Motor neuron (in vitro differentiated cells): Measurements from ENCODE around the gene C14orf132. TPM values are rescaled to one million over a fixed set of nuclear protein-coding genes. Genes with fewer than 3 reads are reported as not detected.

Experiments used
- ATAC-seq, 8 experiments: fragments of 200-7000 bp; cut with Tn5 transposase; replicated peaks in 6 of 8; 2 replicates each; pipeline ENCODE4 v1.8.0; 2021; ENCODE audit warnings: mild to moderate bottlenecking in 8 of 8, moderate library complexity in 8 of 8
- H3K27ac ChIP-seq, 2 donors: fragments of 250-450 bp; sonication (Bioruptor Pico); 2 replicates each; pipeline ENCODE4 v1.9.0; 2021; ENCODE audit warnings: antibody characterized with exemption in 2 of 2, mild to moderate bottlenecking in 2 of 2, moderate library complexity in 1 of 2
- H3K4me1 ChIP-seq, 2 donors: fragments of 250-450 bp; sonication (Bioruptor Pico); replicated peaks in 1 of 2; 2 replicates each; pipeline ENCODE4 v1.6.1; 2021; ENCODE audit warnings: antibody characterized with exemption in 2 of 2, mild to moderate bottlenecking in 2 of 2, moderate library complexity in 1 of 2
- H3K4me3 ChIP-seq, 5 donors: fragments of 250-450 bp; sonication (Bioruptor Pico); 2 replicates each; pipeline ENCODE4 v1.9.0; 2021; ENCODE audit warnings: antibody characterized with exemption in 5 of 5, mild to moderate bottlenecking in 5 of 5, moderate library complexity in 4 of 5
- WGBS, 10 experiments: fragments of 450-650 bp; shearing (Covaris generic); methylation state at CpG; one replicate each; pipeline ENCODE4 v1.0.0; 2022; 5-methylcytosine and 5-hydroxymethylcytosine counted together
- in situ Hi-C, 9 experiments: fragments of 400-800 bp; cut with MboI; loops; one replicate each; pipeline ENCODE4 v1.15.0; 2021; ENCODE audit warnings: low sequenced_read_pairs in 9 of 9, low pct_unique_long_range_greater_than_20kb in 2 of 9; ENCODE audit not compliant: unreplicated experiment in 9 of 9
- total RNA-seq, 8 experiments: library from RNA; unstranded; fragments of 300-600 nt; gene quantifications; 2 replicates each; pipeline versions ENCODE4 v1.2.3 to v1.2.4, GENCODE V29; 2022

C14orf132 gene
- total RNA-seq, 8 experiments from 2014 or later = 17.9 to 140 (median 66.8) TPM

DNA sequence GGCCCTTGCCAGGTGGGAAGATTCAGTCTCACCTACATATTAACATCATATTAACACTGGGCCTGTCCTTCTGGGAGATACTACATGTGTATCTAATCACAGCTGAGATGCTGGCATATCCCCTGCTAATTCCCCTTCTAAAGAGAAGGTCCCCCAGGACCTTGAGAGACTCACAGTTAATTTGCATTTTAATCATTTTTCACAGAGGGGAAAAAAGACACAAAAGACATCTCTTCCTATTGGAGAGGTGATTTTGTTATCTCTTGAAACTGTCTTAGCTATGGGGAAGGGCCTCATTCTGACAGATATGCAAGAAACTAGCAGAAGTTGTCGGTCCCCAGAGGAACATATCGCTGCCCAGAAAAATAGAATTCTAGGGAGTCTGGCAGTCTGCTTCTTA lies 7.5 kb downstream of the C14orf132 start:
- H3K4me3 ChIP-seq = no peak overlapping the region
- ATAC-seq = no peak
- H3K4me1 ChIP-seq = peaks cover 0 to 3% of the 10 kb centered on the region in 2 donors
- 80 to 100% (median 93%) methylated on average over 1 to 2 of the region's 2 CpGs; no CpG with 5 or more reads in 2 of the 10 experiments for WGBS, 10 experiments
- H3K27ac ChIP-seq = no peak overlapping the region
- in situ Hi-C loops = no loop called here

DNA sequence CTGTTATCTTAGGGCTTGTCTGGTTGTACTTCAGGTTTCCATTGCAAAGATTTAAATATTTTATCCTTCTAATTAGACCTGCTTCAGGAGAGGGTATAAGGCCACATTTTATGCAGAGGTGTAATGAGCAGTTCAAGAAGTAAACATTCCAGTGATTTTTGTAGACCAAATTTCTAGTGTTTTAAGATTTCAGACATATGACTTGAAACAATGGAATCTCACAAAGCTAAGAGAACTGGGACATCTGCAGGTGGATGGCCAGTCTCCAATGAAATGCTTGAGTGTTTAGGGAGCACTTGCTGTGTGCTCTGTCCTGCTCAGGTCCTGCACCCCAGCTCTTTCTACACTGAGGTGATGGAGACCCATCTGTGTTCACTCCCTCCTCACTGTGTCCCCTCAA lies 7.9 kb downstream of the C14orf132 start:
- Histone ChIP-seq H3K27ac (no peak overlapping the region), H3K4me3 (no peak overlapping the region), H3K4me1 (peaks cover 0 to 6% of the 10 kb centered on the region in 2 donors)
- no peak for ATAC-seq
- in situ Hi-C loops = no loop called here

DNA sequence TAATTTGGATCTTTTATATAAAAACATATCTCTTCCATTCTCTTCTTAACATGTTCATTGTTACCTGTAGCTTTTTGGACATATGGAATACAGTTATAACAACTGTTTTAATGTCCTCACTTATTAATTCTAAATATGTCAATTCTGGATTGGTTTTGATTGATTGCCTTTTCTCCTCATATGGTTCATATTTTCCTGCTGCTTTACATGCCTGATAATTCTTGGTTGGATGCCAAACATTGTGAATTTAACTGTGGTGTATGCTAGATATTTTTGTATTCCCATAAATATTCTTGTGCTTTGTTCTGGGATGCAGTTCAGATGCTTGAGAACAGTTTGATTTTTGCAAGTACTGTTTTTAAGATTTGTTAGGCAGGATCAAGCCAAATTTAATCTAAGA lies 10.8 kb downstream of the C14orf132 start:
- ATAC-seq = no peak
- Histone ChIP-seq H3K27ac (no peak overlapping the region), H3K4me3 (no peak overlapping the region), H3K4me1 (peaks cover 23 to 28% of the 10 kb centered on the region in 2 donors)
- in situ Hi-C loops = no loop called here

- peak in 1 of 8 experiments; percentile 50 for ATAC-seq
- peaks cover 29 to 34% of the 10 kb centered on the region in 2 donors for H3K4me1 ChIP-seq
- in situ Hi-C loops = no loop called here
- no peak overlapping the region for H3K4me3 ChIP-seq
- 40 to 100% (median 87%) methylated on average over 2 to 4 of the region's 4 CpGs; no CpG with 5 or more reads in 2 of the 10 experiments for WGBS, 10 experiments
- no peak overlapping the region for H3K27ac ChIP-seq
Observed at GRCh38 chr14:96050482-96050881, 11.3 kb downstream of the C14orf132 start.

DNA sequence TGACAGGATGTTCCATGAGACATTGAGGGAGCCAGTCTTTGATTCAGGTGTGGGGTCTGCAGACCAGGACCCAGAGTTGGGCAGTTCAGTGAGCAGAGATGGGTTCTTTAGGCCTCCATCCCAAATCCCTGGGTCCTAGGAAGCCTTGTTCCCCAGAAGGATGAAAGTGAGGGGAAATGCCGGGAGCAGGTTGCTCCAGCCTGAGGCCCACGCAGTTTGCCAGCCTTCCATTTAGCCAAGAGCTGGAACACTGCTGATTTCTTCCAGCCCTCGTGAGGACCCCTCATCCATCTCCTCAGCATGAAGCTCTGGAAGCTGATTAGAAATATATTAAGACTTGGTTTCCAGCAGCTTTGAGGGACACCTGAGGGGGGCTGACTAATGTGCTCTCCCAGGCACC lies 12.1 kb downstream of the C14orf132 start:
- peaks cover 36 to 39% of the 10 kb centered on the region in 2 donors for H3K4me1 ChIP-seq
- whole genome bisulfite sequencing, 10 experiments = 0 to 100% (median 91%) methylated on average over 1 to 2 of the region's 3 CpGs; no CpG with 5 or more reads in 6 of the 10 experiments
- H3K27ac ChIP-seq = peak overlapping the region in 1 of 2 donors; percentile 15
- H3K4me3 ChIP-seq = no peak overlapping the region
- in situ Hi-C loops = no loop called here
- ATAC-seq = no peak

DNA sequence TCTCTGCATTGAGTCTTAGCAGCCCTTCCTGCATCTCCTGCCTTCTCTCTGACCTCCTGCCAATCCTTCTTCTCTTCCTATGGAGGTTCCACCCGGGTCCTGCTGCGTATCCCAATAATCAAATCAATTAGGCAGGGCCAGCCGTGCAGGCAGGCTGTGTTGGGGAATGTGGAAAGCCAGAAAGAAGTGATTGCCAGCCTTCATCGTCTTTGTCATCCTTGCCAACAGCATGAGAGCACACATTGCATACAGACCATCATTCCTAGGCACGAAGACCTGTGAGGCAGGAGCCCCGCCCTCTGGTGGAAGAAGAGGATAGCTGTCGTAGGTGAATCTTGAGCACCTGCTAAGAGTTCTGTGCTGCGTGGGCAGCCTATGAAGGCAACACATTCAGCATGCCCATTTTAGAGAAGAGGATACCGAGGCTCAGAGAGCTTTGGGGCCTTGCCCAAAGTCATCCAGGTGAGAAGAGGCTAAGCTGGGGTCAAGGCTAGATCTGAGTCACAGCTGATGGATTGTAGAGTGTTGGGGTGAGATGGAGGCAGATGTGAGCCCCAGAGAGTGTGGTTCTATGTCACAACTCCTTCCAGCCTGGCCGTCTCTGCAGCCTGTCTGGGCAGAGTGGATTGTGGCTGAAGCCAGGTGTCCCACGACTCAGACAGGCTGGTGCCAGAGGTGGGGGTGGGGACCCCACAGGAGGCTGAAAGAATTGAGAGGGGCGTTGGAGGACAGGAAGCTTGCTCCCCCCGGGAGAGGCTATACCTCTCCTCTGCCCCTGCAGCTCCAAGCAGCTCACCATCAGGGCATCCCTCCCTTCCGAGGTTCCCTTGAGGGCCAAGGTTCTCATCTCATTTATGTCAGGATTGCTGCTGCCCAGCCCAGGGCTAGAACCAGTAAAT lies 12.7 kb downstream of the C14orf132 start:
- peak overlapping the region; percentile 70 to 91 for H3K27ac ChIP-seq
- H3K4me3 ChIP-seq = no peak overlapping the region
- H3K4me1 ChIP-seq = peaks cover 41 to 43% of the 10 kb centered on the region in 2 donors
- WGBS, 10 experiments = 62 to 100% (median 82%) methylated on average over 1 to 9 of the region's 14 CpGs; no CpG with 5 or more reads in 1 of the 10 experiments
- ATAC-seq = no peak
- in situ Hi-C loops = no loop called here

DNA sequence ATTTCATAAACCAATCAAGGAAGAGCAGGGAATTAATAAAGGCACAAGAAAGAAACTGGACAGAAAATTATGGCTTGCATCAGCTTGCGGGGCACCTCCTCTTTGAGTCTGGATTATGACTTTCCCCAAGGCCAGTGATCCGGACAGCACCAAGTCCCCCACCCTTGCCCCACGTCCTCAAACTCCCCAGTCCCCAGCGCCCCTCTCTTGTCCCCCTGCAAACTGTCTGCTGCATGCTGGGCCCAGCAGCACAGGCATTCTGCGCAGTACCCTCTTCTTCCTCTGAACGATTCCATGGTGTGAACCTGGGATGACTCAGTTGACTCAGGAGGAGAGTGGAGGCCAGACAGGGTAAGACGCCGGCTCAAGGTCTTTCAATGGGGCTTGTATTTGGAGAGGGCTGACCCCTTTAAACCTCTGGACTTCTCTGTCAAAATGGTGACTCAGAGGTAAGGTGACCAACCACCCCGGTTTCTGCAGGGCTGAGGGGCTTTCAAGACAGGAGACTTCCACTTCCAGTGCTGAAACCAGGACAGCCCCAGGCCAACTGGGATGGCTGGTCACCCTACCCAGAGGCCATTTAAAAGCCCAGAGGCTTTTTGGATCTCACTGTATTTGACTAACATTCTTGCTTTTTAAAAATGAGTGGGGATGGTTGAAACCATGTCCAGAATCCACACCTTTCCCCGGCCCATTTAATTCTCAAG lies 13.5 kb downstream of the C14orf132 start:
- Histone ChIP-seq H3K4me3 (no peak overlapping the region), H3K4me1 (peaks cover 41 to 45% of the 10 kb centered on the region in 2 donors), H3K27ac (peak overlapping the region; percentile 70 to 91)
- ATAC-seq = no peak
- in situ Hi-C loops = no loop called here
- WGBS, 10 experiments = 73 to 100% (median 100%) methylated on average over 1 to 3 of the region's 10 CpGs; no CpG with 5 or more reads in 4 of the 10 experiments

- WGBS, 10 experiments = 90 to 100% (median 95%) methylated on average over 1 to 3 of the region's 5 CpGs; no CpG with 5 or more reads in 6 of the 10 experiments
- no peak for ATAC-seq
- H3K4me3 ChIP-seq = peak overlapping the region in 1 of 5 donors; percentile 10
- H3K4me1 ChIP-seq = peaks cover 41 to 45% of the 10 kb centered on the region in 2 donors
- in situ Hi-C loops = no loop called here
- H3K27ac ChIP-seq = peak overlapping the region; percentile 70 to 91
Observed at GRCh38 chr14:96053248-96053599, 14.1 kb downstream of the C14orf132 start.

GRCh38 chr14:96053600-96054381 lies 14.6 kb downstream of the C14orf132 start:
- Histone ChIP-seq H3K4me3 (peak overlapping the region in 1 of 5 donors; percentile 10), H3K27ac (peak overlapping the region; percentile 70 to 91), H3K4me1 (peaks cover 41 to 45% of the 10 kb centered on the region in 2 donors)
- in situ Hi-C loops = no loop called here
- 0 to 84% (median 50%) methylated on average over 1 to 6 of the region's 13 CpGs; no CpG with 5 or more reads in 3 of the 10 experiments for WGBS, 10 experiments
- peak; percentile 74 to 99 (median 92) for ATAC-seq

GRCh38 chr14:96054661-96055060 lies 15.5 kb downstream of the C14orf132 start:
- H3K27ac ChIP-seq = no peak overlapping the region
- WGBS, 10 experiments = 80 to 100% (median 96%) methylated on average over 1 to 2 of the region's 2 CpGs; no CpG with 5 or more reads in 2 of the 10 experiments
- in situ Hi-C loops = no loop called here
- H3K4me1 ChIP-seq = peaks cover 41 to 45% of the 10 kb centered on the region in 2 donors
- no peak for ATAC-seq
- no peak overlapping the region for H3K4me3 ChIP-seq

DNA sequence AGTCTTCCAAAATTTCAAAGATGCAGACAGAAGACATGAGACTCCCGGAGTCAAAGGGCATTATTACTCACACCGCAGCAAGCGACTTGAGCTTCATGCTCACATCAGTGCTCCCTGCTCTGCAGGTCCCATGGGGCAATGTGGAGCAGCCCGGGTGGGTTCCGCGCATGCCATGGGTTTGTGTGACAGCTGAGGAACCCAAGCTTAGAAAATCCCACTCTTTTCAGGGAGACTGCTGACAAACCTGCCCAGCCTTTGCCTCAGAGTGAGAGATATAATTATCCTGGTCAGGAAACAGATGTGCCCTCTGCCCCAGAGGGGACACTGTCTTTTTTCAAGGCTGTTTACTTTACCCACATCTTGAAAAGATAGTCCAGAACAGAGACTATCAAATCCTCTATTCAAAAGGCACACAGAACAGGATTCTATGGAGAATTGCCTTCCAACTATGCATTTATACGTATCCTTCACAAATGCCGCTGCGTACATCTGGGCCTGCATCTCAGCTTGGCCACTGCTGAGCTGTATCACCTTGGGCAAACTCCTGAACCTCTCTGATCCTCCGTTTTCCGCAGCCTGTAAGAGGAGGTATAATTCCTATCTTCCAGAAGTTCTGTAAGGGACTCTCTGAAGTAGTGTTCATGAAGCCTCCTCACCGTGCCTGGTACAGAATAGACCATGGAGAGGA lies 16.0 kb downstream of the C14orf132 start:
- Histone ChIP-seq H3K4me1 (peaks cover 41 to 45% of the 10 kb centered on the region in 2 donors), H3K27ac (peak overlapping the region; percentile 20 to 75), H3K4me3 (no peak overlapping the region)
- ATAC-seq = no peak
- 82 to 100% (median 88%) methylated on average over 2 to 11 of the region's 12 CpGs; no CpG with 5 or more reads in 3 of the 10 experiments for whole genome bisulfite sequencing, 10 experiments
- in situ Hi-C loops = no loop called here

- H3K27ac ChIP-seq = peak overlapping the region; percentile 45 to 75
- peak in 1 of 8 experiments; percentile 17 for ATAC-seq
- peaks cover 38 to 45% of the 10 kb centered on the region in 2 donors for H3K4me1 ChIP-seq
- WGBS, 10 experiments = 47 to 100% (median 70%) methylated on average over 1 to 9 of the region's 10 CpGs; no CpG with 5 or more reads in 4 of the 10 experiments
- H3K4me3 ChIP-seq = no peak overlapping the region
- in situ Hi-C loops = no loop called here
Observed at GRCh38 chr14:96055753-96056508, 16.8 kb downstream of the C14orf132 start.
